Measurements from ENCODE around the gene FGF8. TPM values are rescaled to one million over a fixed set of nuclear protein-coding genes. Genes with fewer than 3 reads are reported as not detected.

Gene FGF8
- total RNA-seq, 1 donor, result not detected

DNA sequence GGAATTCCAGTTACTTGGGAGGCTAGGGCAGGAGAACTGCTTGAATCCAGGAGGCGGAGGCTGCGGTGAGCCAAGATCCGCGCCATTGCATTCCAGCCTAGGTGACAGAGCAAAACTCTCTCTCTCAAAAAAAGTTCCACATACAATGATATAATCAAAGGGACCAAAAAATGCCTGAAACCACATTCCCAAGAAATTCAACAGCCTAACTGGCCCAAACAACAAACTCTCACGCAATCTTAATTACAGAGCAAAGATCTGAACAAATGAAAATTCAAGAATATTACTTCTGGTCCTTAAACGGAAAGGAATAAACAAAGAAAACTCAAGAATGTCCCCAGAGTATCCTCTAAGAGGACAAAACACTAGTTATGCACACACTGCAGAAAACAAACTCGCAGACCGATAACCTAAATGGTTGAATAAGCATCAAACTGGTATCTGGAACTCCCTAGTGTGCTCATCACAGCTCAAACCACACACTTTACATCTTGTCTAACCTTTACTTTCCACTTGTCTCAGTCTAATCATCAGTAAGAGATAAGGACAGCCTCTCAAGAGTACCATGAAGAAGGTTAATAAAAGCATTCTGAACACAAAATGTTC lies 38.7 kb upstream of the FGF8 start:
- Histone ChIP-seq H3K27ac (ENCODE audit: low read depth, low read length) (peak overlapping the region; percentile 54), H3K79me2 (ENCODE audit: insufficient read depth, low read length) (peaks cover 87% of the 10 kb centered on the region), H3K9me3 (ENCODE audit: low read depth, low read length) (no peaks in the 10 kb centered on the region), H2AFZ (ENCODE audit: low read length) (no peak overlapping the region), H3K4me3 (ENCODE audit: insufficient read depth, low read length) (peak overlapping the region; percentile 98), H3K36me3 (ENCODE audit: insufficient read depth, low read length) (peaks cover 36% of the 10 kb centered on the region), H3K27me3 (ENCODE audit: insufficient read depth, low read length) (no peaks in the 10 kb centered on the region), H3K4me2 (ENCODE audit: insufficient read depth, low read length) (peak overlapping the region; percentile 94), H4K20me1 (ENCODE audit: insufficient read depth, low read length) (peaks cover 78% of the 10 kb centered on the region), H3K4me1 (ENCODE audit: insufficient read depth, low read length) (peaks cover 26% of the 10 kb centered on the region)
- no peak for TF ChIP-seq CTCF (IDR thresholded peaks at IDR 0.05; ENCODE audit: extremely low read depth, low read depth, low read length)
- DNase-seq (ENCODE audit: insufficient read length, low spot score, missing footprints), result peak; percentile 30

- Histone ChIP-seq H2AFZ (ENCODE audit: low read length) (no peak overlapping the region), H3K27me3 (ENCODE audit: insufficient read depth, low read length) (no peaks in the 10 kb centered on the region), H3K4me2 (ENCODE audit: insufficient read depth, low read length) (no peak overlapping the region), H3K36me3 (ENCODE audit: insufficient read depth, low read length) (peaks cover 53% of the 10 kb centered on the region), H3K79me2 (ENCODE audit: insufficient read depth, low read length) (peaks cover 100% of the 10 kb centered on the region), H4K20me1 (ENCODE audit: insufficient read depth, low read length) (peaks cover 89% of the 10 kb centered on the region), H3K4me1 (ENCODE audit: insufficient read depth, low read length) (peaks cover 17% of the 10 kb centered on the region), H3K9me3 (ENCODE audit: low read depth, low read length) (no peaks in the 10 kb centered on the region), H3K4me3 (ENCODE audit: insufficient read depth, low read length) (no peak overlapping the region), H3K27ac (ENCODE audit: low read depth, low read length) (no peak overlapping the region)
- DNase-seq (ENCODE audit: insufficient read length, low spot score, missing footprints), result no peak
- no peak for TF ChIP-seq CTCF (IDR thresholded peaks at IDR 0.05; ENCODE audit: extremely low read depth, low read depth, low read length)
Measured at GRCh38 chr10:101812606-101813005, 36.7 kb upstream of the FGF8 start.

- no peak overlapping the region for H2AFZ ChIP-seq (ENCODE audit: low read length)
- H3K36me3 ChIP-seq (ENCODE audit: insufficient read depth, low read length), result peaks cover 93% of the 10 kb centered on the region
- no peak overlapping the region for H3K4me3 ChIP-seq (ENCODE audit: insufficient read depth, low read length)
- no peaks in the 10 kb centered on the region for H3K4me1 ChIP-seq (ENCODE audit: insufficient read depth, low read length)
- no peak overlapping the region for H3K27ac ChIP-seq (ENCODE audit: low read depth, low read length)
- H3K4me2 ChIP-seq (ENCODE audit: insufficient read depth, low read length), result no peak overlapping the region
- H3K79me2 ChIP-seq (ENCODE audit: insufficient read depth, low read length), result peaks cover 81% of the 10 kb centered on the region
- H3K9me3 ChIP-seq (ENCODE audit: low read depth, low read length), result no peaks in the 10 kb centered on the region
- no peak for TF ChIP-seq CTCF (IDR thresholded peaks at IDR 0.05; ENCODE audit: extremely low read depth, low read depth, low read length)
- DNase-seq (ENCODE audit: insufficient read length, low spot score, missing footprints), result peak; percentile 3
- no peaks in the 10 kb centered on the region for H3K27me3 ChIP-seq (ENCODE audit: insufficient read depth, low read length)
- H4K20me1 ChIP-seq (ENCODE audit: insufficient read depth, low read length), result peaks cover 44% of the 10 kb centered on the region
Measured at GRCh38 chr10:101807158-101807557, 31.2 kb upstream of the FGF8 start.

GRCh38 chr10:101803511-101803910 lies 27.6 kb upstream of the FGF8 start:
- TF ChIP-seq CTCF (IDR thresholded peaks at IDR 0.05; ENCODE audit: extremely low read depth, low read depth, low read length), result no peak
- Histone ChIP-seq H2AFZ (ENCODE audit: low read length) (no peak overlapping the region), H3K4me2 (ENCODE audit: insufficient read depth, low read length) (no peak overlapping the region), H3K4me1 (ENCODE audit: insufficient read depth, low read length) (no peaks in the 10 kb centered on the region), H3K36me3 (ENCODE audit: insufficient read depth, low read length) (peaks cover 96% of the 10 kb centered on the region), H3K79me2 (ENCODE audit: insufficient read depth, low read length) (peaks cover 81% of the 10 kb centered on the region), H3K4me3 (ENCODE audit: insufficient read depth, low read length) (no peak overlapping the region), H3K9me3 (ENCODE audit: low read depth, low read length) (no peaks in the 10 kb centered on the region), H3K27ac (ENCODE audit: low read depth, low read length) (no peak overlapping the region), H4K20me1 (ENCODE audit: insufficient read depth, low read length) (peaks cover 33% of the 10 kb centered on the region), H3K27me3 (ENCODE audit: insufficient read depth, low read length) (no peaks in the 10 kb centered on the region)
- DNase-seq (ENCODE audit: insufficient read length, low spot score, missing footprints), result no peak
